Smooth muscle cell (in vitro differentiated cells): ENCODE data around the gene CACNA1D. TPM values are rescaled to one million over a fixed set of nuclear protein-coding genes. Genes with fewer than 3 reads are reported as not detected.

Experiments
- DNase-seq: peaks from one replicate; lab custom pipeline; 2025; ENCODE audit not compliant: unreplicated experiment; lab: John Stamatoyannopoulos, UW
- H2AFZ ChIP-seq: fragments of 200-600 bp; sonication (generic); 2 replicates; pipeline ENCODE4 v1.6.0; 2016; ENCODE audit warnings: antibody characterized with exemption, low read depth, mild to moderate bottlenecking
- H3F3A ChIP-seq: fragments of 200-600 bp; sonication (generic); 2 replicates; pipeline ENCODE4 v1.6.0; 2017; ENCODE audit warnings: antibody characterized with exemption, low read depth
- H3K27ac ChIP-seq: fragments of 200-600 bp; sonication (generic); 2 replicates; pipeline ENCODE4 v1.5.1; 2016; ENCODE audit warnings: low read depth, mild to moderate bottlenecking
- H3K27me3 ChIP-seq: fragments of 200-600 bp; sonication (generic); 2 replicates; pipeline ENCODE4 v1.6.1; 2016; ENCODE audit warnings: low read depth, mild to moderate bottlenecking
- H3K36me3 ChIP-seq: fragments of 200-600 bp; sonication (generic); 2 replicates; pipeline ENCODE4 v1.5.1; 2016; ENCODE audit warnings: low read depth
- H3K4me1 ChIP-seq: fragments of 200-600 bp; sonication (generic); 2 replicates; pipeline ENCODE4 v1.5.1; 2016; ENCODE audit warnings: low read depth
- H3K4me2 ChIP-seq: fragments of 200-600 bp; sonication (generic); 2 replicates; pipeline ENCODE4 v1.6.0; 2016; ENCODE audit warnings: mild to moderate bottlenecking
- H3K4me3 ChIP-seq: fragments of 200-600 bp; sonication (generic); 2 replicates; pipeline ENCODE4 v1.5.1; 2016; ENCODE audit warnings: mild to moderate bottlenecking
- H3K79me2 ChIP-seq: fragments of 200-600 bp; sonication (generic); 2 replicates; pipeline ENCODE4 v1.6.0; 2016; ENCODE audit warnings: low read depth, mild to moderate bottlenecking
- H3K9ac ChIP-seq: fragments of 200-600 bp; sonication (generic); 2 replicates; pipeline ENCODE4 v1.6.0; 2016; ENCODE audit warnings: low read depth
- H3K9me3 ChIP-seq: fragments of 200-600 bp; sonication (generic); replicated peaks from 2 replicates; pipeline ENCODE4 v1.5.1; 2016; ENCODE audit warnings: low read depth
- H4K20me1 ChIP-seq: fragments of 200-600 bp; sonication (generic); 2 replicates; pipeline ENCODE4 v1.6.0; 2016; ENCODE audit warnings: low read depth
- CTCF ChIP-seq: fragments of 200-600 bp; sonication (generic); IDR thresholded peaks from 2 replicates; pipeline ENCODE4 v1.5.1; 2017; ENCODE audit warnings: borderline replicate concordance, mild to moderate bottlenecking, antibody characterized with exemption; ENCODE audit not compliant: insufficient read depth, poor library complexity, severe bottlenecking
- WGBS: methylation state at CpG from one replicate; pipeline ENCODE4 v1.1.7; 2016; ENCODE audit warnings: low lambda C conversion rate; 5-methylcytosine and 5-hydroxymethylcytosine counted together
- polyA plus RNA-seq: library from polyadenylated mRNA; unstranded; fragments of >200 nt; fragmentation: Nextera tagmentation; extraction: Ambion mirVana; gene quantifications from 2 replicates; pipeline ENCODE4 v1.2.1, GENCODE V29; 2016
- total RNA-seq: library from RNA; depleted of rRNA; stranded (reverse); fragments of >200 nt; gene quantifications from 2 replicates; pipeline ENCODE4 v1.2.3, GENCODE V29; 2014

Gene CACNA1D
- total and polyA plus RNA-seq, 2 experiments from 2014 or later, result 0.63 to 1.4 TPM

GRCh38 chr3:53705774-53706173 lies 211.4 kb downstream of the CACNA1D start:
- 87% methylated on average over 4 of the region's 4 CpGs for WGBS
- H3K27me3 ChIP-seq, result peaks cover 2% of the 10 kb centered on the region
- no peaks in the 10 kb centered on the region for H3K9me3 ChIP-seq
- no peak overlapping the region for H3K27ac ChIP-seq
- H2AFZ ChIP-seq, result no peak overlapping the region
- DNase-seq, result no peak
- no peak overlapping the region for H3K4me3 ChIP-seq
- H3K79me2 ChIP-seq, result no peaks in the 10 kb centered on the region
- no peaks in the 10 kb centered on the region for H4K20me1 ChIP-seq
- H3F3A ChIP-seq, result no peaks in the 10 kb centered on the region
- no peak overlapping the region for H3K4me2 ChIP-seq
- TF ChIP-seq CTCF, result no peak
- H3K4me1 ChIP-seq, result peaks cover 11% of the 10 kb centered on the region
- H3K36me3 ChIP-seq, result no peaks in the 10 kb centered on the region
- H3K9ac ChIP-seq, result no peak overlapping the region

- Histone ChIP-seq H3K9me3 (no peaks in the 10 kb centered on the region), H3K36me3 (no peaks in the 10 kb centered on the region), H4K20me1 (no peaks in the 10 kb centered on the region), H3K79me2 (no peaks in the 10 kb centered on the region), H3K9ac (no peak overlapping the region), H3K4me3 (no peak overlapping the region), H3K4me1 (peaks cover 11% of the 10 kb centered on the region), H3K27ac (no peak overlapping the region), H3F3A (no peaks in the 10 kb centered on the region), H3K4me2 (no peak overlapping the region), H3K27me3 (peaks cover 17% of the 10 kb centered on the region), H2AFZ (no peak overlapping the region)
- DNase-seq, result no peak
- no peak for TF ChIP-seq CTCF
Measured at GRCh38 chr3:53707222-53707621, 212.8 kb downstream of the CACNA1D start.

DNA sequence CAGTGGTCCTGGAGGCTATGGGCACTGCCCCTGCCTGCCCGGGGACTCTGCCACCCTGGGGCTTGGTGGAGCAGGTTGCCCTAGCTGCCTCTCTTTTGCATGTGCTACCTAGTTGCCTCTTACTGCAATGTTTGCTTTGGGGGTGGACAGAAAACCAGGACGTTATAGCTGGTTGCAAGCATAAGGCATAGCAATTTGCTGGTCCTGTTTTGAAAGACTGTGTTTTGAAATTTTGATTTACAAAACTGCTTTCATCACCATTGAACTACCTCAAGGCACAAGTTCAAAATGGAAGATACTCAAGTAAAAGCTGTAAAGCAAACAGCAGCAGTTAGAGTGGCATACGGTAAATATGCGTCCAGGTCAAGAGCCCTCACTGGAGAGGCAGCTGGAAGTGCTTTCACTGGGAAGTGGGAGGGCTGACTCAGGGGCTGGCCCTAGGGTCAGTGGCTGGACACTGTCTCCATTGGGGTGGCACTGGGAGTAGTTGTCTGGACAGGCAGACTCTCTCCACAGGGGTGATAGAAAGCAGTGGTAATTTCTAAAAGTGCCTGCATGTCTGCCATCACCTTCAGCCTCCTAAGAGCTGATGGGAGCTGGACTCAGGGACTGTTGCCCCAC lies 213.7 kb downstream of the CACNA1D start:
- H3K27ac ChIP-seq, result no peak overlapping the region
- H3K27me3 ChIP-seq, result peaks cover 25% of the 10 kb centered on the region
- TF ChIP-seq CTCF, result no peak
- H3K4me3 ChIP-seq, result no peak overlapping the region
- no peaks in the 10 kb centered on the region for H4K20me1 ChIP-seq
- H3K79me2 ChIP-seq, result no peaks in the 10 kb centered on the region
- peaks cover 11% of the 10 kb centered on the region for H3K4me1 ChIP-seq
- no peaks in the 10 kb centered on the region for H3F3A ChIP-seq
- 75% methylated on average over 4 of the region's 4 CpGs for WGBS
- H3K36me3 ChIP-seq, result no peaks in the 10 kb centered on the region
- no peak overlapping the region for H2AFZ ChIP-seq
- H3K9me3 ChIP-seq, result no peaks in the 10 kb centered on the region
- no peak for DNase-seq
- H3K9ac ChIP-seq, result no peak overlapping the region
- no peak overlapping the region for H3K4me2 ChIP-seq

DNA sequence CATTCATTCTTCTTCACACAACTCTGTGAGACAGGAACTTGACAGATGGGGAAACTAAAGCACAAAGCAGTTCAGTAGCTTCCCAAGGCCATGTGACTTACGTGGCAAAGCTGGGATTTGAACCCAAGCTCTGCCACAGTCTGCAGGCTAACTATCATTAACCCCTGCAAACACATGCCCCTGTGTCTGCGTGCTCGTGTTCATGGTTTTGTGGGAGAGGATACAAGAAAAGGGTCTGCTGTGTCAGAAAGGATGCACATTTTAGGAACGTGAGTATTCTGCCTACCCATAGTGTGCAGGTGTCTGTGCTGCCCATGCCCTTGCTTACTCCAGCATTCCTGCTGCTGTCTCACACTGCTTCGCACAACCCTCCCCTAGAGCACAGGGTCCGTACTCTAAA lies 214.8 kb downstream of the CACNA1D start:
- Histone ChIP-seq H4K20me1 (no peaks in the 10 kb centered on the region), H2AFZ (no peak overlapping the region), H3K4me1 (peaks cover 11% of the 10 kb centered on the region), H3K9ac (no peak overlapping the region), H3K4me3 (no peak overlapping the region), H3K79me2 (no peaks in the 10 kb centered on the region), H3K27ac (no peak overlapping the region), H3K36me3 (no peaks in the 10 kb centered on the region), H3F3A (no peaks in the 10 kb centered on the region), H3K9me3 (no peaks in the 10 kb centered on the region), H3K4me2 (no peak overlapping the region), H3K27me3 (peaks cover 36% of the 10 kb centered on the region)
- WGBS, result 80% methylated on average over 6 of the region's 6 CpGs
- TF ChIP-seq CTCF, result no peak
- DNase-seq, result no peak
